ENCODE results near the gene TRIML1. TPM values are rescaled to one million over a fixed set of nuclear protein-coding genes. Genes with fewer than 3 reads are reported as not detected.

The TRIML1 gene
- total RNA-seq, 1 experiment from 2014 or later: not detected

GRCh38 chr4:188162698-188163097 is 23.5 kb downstream of the TRIML1 start:
- Histone ChIP-seq H3K14ac (ENCODE audit: insufficient read depth, low read length) (no peak overlapping the region), H3K79me2 (ENCODE audit: insufficient read depth, low read length) (no peaks in the 10 kb centered on the region)

More at GRCh38 chr4:188162698-188163097, 23.5 kb downstream of the TRIML1 start:
- no peak overlapping the region for H3K9ac ChIP-seq (ENCODE audit: extremely low read depth, insufficient read length, low read length)
- no peaks in the 10 kb centered on the region for H3K4me1 ChIP-seq (ENCODE audit: insufficient read depth, low read length)
- no peak overlapping the region for H3T11ph ChIP-seq (ENCODE audit: low read length)
- no peak overlapping the region for H4K91ac ChIP-seq (ENCODE audit: insufficient read length, low read depth, low read length)
- H2BK12ac ChIP-seq (ENCODE audit: insufficient read length, low read depth, low read length): no peak overlapping the region
- no peaks in the 10 kb centered on the region; a peak in 1 of 5 replicates for H3K9me3 Mint-ChIP-seq
- H4K8ac ChIP-seq (replicated peaks; ENCODE audit: insufficient read length, low read depth, low read length): no peak overlapping the region
- no peak overlapping the region for H4K5ac ChIP-seq (ENCODE audit: insufficient read length, low read depth, low read length)
- no peak overlapping the region for H3K27ac Mint-ChIP-seq
- H3K36me3 Mint-ChIP-seq (ENCODE audit: insufficient read depth in 1 of 3, low read depth in 3 of 3): no peaks in the 10 kb centered on the region; a peak in 1 of 7 replicates
- H3K23ac ChIP-seq (ENCODE audit: insufficient read length, low read depth, low read length): no peak overlapping the region
- no peak overlapping the region for H3K4ac ChIP-seq (ENCODE audit: low read depth, low read length)
- H3K27me3 ChIP-seq (ENCODE audit: insufficient read depth, low read length): no peaks in the 10 kb centered on the region
- WGBS (ENCODE audit: extremely low coverage, insufficient read length, low lambda C conversion rate): no CpG with 5 or more reads among the region's 6 CpGs
- H3K79me1 ChIP-seq (ENCODE audit: insufficient read depth, low read depth, low read length, poor library complexity, severe bottlenecking): no peaks in the 10 kb centered on the region
- no peaks in the 10 kb centered on the region; the same call in 1 of the 2 replicates for H3K27me3 Mint-ChIP-seq (ENCODE audit: low read depth)
- H2AK5ac ChIP-seq (ENCODE audit: insufficient read length, low read length): no peak overlapping the region
- H3K18ac ChIP-seq (ENCODE audit: insufficient read length, low read depth, low read length): no peak overlapping the region
- no peak for TF ChIP-seq CTCF (conservative IDR thresholded peaks at IDR 0.05)
- H3K27ac ChIP-seq (ENCODE audit: insufficient read length, low read depth, low read length): no peak overlapping the region
- no peaks in the 10 kb centered on the region for H3K9me3 ChIP-seq (ENCODE audit: control insufficient read depth, low read depth, low read length)
- no peaks in the 10 kb centered on the region for H4K20me1 ChIP-seq (ENCODE audit: control insufficient read depth, insufficient read depth, insufficient read length)
- peaks cover 4 to 5% of the 10 kb centered on the region in 2 experiments; a peak in 2 of 4 replicates for H3K4me1 Mint-ChIP-seq
- no peak overlapping the region for H3K4me2 ChIP-seq (ENCODE audit: insufficient read depth, insufficient read length, low read length)
- no peak overlapping the region for H2BK15ac ChIP-seq (ENCODE audit: low read depth, low read length)
- H2AFZ ChIP-seq (ENCODE audit: low read length): no peak overlapping the region
- no peak overlapping the region for H2BK5ac ChIP-seq (ENCODE audit: insufficient read length, low read length)
- H3K23me2 ChIP-seq (ENCODE audit: insufficient read length, low read depth, low read length, poor library complexity, severe bottlenecking): no peaks in the 10 kb centered on the region
- DNase-seq: no peak
- no peak overlapping the region for H3K4me3 Mint-ChIP-seq
- H3K56ac ChIP-seq (ENCODE audit: insufficient read length, low read depth, low read length): no peak overlapping the region
- H2BK20ac ChIP-seq (ENCODE audit: low read depth, low read length, poor library complexity, severe bottlenecking): no peak overlapping the region
- no peak overlapping the region for H2BK120ac ChIP-seq (ENCODE audit: low read depth, low read length, poor library complexity, severe bottlenecking)
